Lung (tissue), 12 donors: ENCODE results near the gene FGG. TPM values are rescaled to one million over a fixed set of nuclear protein-coding genes. Genes with fewer than 3 reads are reported as not detected.

Source experiments
- ATAC-seq: fragments of 200-7000 bp; cut with Tn5 transposase; one replicate; pipeline ENCODE4 v1.9.1; 2020; ENCODE audit warnings: moderate number of reproducible peaks; ENCODE audit not compliant: insufficient read depth, low FRiP score
- DNase-seq, 3 donors: peaks; one replicate each; pipeline ENCODE4 v3.0.0-alpha.2; 2013 to 2017
- H3K27ac ChIP-seq, 2 donors: one replicate each; pipeline ENCODE4 v1.5.1; 2013; ENCODE audit warnings: mild to moderate bottlenecking in 2 of 2, moderate library complexity in 2 of 2, control low read depth in 1 of 2, inconsistent platforms in 1 of 2, low read depth in 1 of 2, low read length in 1 of 2
- H3K27me3 ChIP-seq, 3 donors: one replicate each; pipeline ENCODE4 v1.5.1; 2013; ENCODE audit warnings: low read length in 2 of 3; ENCODE audit not compliant: control insufficient read depth in 3 of 3, insufficient read depth in 3 of 3
- H3K36me3 ChIP-seq, 4 donors: one replicate each; pipeline ENCODE4 v1.5.1; 2013; ENCODE audit warnings: low read length in 4 of 4, mild to moderate bottlenecking in 1 of 4, moderate library complexity in 1 of 4; ENCODE audit not compliant: control insufficient read depth in 4 of 4, insufficient read depth in 4 of 4
- H3K4me1 ChIP-seq, 5 donors: one replicate each; pipeline ENCODE4 v1.5.1; 2013; ENCODE audit warnings: low read length in 5 of 5, mild to moderate bottlenecking in 2 of 5, moderate library complexity in 1 of 5; ENCODE audit not compliant: control insufficient read depth in 5 of 5, insufficient read depth in 5 of 5
- H3K4me3 ChIP-seq: one replicate; pipeline ENCODE4 v1.5.1; 2013; ENCODE audit warnings: mild to moderate bottlenecking, control low read depth, moderate library complexity
- H3K9ac ChIP-seq, 2 donors: one replicate each; pipeline ENCODE4 v1.5.1; 2013; ENCODE audit warnings: low read length in 2 of 2, control low read depth in 1 of 2; ENCODE audit not compliant: insufficient read depth in 1 of 2
- H3K9me3 ChIP-seq, 4 donors: one replicate each; pipeline ENCODE4 v1.5.1; 2013; ENCODE audit warnings: low read length in 3 of 4, mild to moderate bottlenecking in 1 of 4, moderate library complexity in 1 of 4; ENCODE audit not compliant: control insufficient read depth in 4 of 4, insufficient read depth in 3 of 4
- CTCF ChIP-seq: IDR thresholded peaks from 2 replicates; pipeline ENCODE4 v1.5.1; 2012; ENCODE audit warnings: mild to moderate bottlenecking; ENCODE audit errors: control extremely low read depth, extremely low read depth
- WGBS, 2 donors: extraction: QIAGEN DNeasy Blood & Tissue Kit; methylation state at CpG; one replicate each; pipeline ENCODE4 v1.1.7; 2013; 5-methylcytosine and 5-hydroxymethylcytosine counted together
- polyA plus RNA-seq, 2 donors: library from polyadenylated mRNA; stranded (reverse); fragments of 200-250 nt; gene quantifications; one replicate each; pipeline ENCODE4 v1.2.1, GENCODE V29; 2013
- total RNA-seq, 2 donors: library from RNA; depleted of rRNA in 1 of 2; stranded (reverse); fragments of >200 nt in 1 of 2; gene quantifications; one replicate each; pipeline ENCODE4 v1.2.1, GENCODE V29; 2014 to 2021
- donor health status: control.
- donor health status: control.
- donor health status: Bipolar disorder and iron deficiency.
- donor health status: healthy.
- donor health status: DM: yes; HTN: yes; CAD: no.

Gene FGG
- total and polyA plus RNA-seq, 4 donors = 0.91 to 172 (median 33.0) TPM

DNA sequence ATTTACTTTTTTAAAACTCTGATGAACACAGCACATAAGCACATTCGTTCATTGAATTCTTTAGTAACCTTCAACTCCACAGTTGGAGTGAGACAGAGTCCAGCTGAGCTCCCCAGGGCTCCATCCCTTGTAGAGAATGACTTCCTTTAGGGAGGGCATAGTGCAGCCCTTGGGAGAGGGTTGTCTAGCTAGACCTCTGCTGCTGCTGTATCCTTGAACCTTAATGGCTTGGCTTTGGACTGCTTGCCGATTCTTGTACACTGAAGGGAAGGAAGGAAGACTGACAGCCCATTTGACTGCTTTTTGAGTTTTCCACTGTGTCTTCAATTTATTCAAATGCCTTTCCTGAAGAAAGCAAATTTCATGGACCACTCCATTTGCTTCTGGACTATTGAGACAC lies 19.4 kb upstream of the FGG start:
- peaks cover 0 to 45% (median 4%) of the 10 kb centered on the region in 3 donors for H3K27me3 ChIP-seq
- no peaks in the 10 kb centered on the region for H3K36me3 ChIP-seq
- peaks cover 0 to 4% (median 0%) of the 10 kb centered on the region in 5 donors for H3K4me1 ChIP-seq
- no peak for TF ChIP-seq CTCF
- 61 to 71% methylated on average over 2 of the region's 2 CpGs for WGBS, 2 donors
- no peak overlapping the region for H3K4me3 ChIP-seq
- no peak overlapping the region for H3K9ac ChIP-seq
- DNase-seq (no peak), ATAC-seq (no peak)
- no peak overlapping the region for H3K27ac ChIP-seq
- no peaks in the 10 kb centered on the region for H3K9me3 ChIP-seq

DNA sequence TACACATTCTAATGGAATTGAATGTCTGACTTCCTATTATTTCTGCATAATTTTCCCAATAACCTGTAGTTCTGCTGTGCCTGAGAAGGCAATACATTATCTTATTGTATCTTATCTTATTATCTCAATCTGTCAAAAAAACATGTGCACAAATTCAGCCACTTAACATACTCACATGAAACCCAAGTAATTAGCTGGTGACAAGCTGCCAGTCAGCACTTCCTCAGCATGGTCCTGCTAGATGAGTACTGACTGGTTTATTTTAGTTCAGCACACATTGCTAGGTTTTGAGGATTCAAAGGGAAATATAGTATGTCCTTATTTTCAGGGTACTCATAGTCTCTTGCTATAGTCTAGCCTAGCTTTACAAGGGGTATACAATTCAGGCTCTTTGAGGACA lies 17.9 kb upstream of the FGG start:
- no peak for TF ChIP-seq CTCF
- Histone ChIP-seq H3K27ac (no peak overlapping the region), H3K9me3 (no peaks in the 10 kb centered on the region), H3K4me1 (peaks cover 0 to 4% (median 0%) of the 10 kb centered on the region in 5 donors), H3K4me3 (no peak overlapping the region), H3K9ac (no peak overlapping the region), H3K27me3 (peaks cover 0 to 50% (median 8%) of the 10 kb centered on the region in 3 donors), H3K36me3 (no peaks in the 10 kb centered on the region)
- ATAC-seq (no peak), DNase-seq (no peak)

DNA sequence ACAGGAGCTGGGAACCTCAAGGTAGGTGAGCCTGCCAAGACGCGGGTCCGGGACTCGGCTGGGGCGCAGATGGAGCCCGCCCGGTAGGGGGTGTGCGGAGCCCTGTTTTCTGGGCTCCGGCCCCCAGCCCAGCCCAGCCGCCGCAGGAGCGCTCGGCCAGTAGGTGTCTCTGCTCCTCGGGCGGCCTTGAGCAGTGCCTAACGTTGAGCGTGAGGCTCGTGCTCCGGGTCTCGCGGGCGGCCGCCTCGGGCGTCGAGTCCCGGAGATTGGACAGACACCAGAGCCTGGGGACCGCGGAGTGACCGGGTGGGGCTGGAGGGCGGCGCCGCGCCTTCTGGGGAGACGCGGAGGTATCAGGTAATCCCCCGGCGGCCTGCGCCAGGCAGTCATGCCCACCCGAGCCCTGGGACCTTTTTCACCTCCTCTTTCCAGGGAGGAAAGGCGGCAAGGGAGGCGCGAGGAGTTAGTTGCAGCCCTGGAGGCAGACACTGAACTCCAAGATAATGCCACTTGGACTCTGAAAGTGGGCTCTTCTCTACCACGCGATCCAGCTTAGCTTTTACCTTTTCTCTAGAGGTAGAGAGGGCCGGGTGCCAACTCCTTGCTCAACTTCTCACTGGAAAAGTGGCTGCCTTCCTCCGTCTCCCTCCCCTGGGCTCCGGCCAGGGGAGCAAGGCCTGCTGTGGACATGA lies 14.5 kb upstream of the FGG start:
- Histone ChIP-seq H3K4me3 (no peak overlapping the region), H3K9me3 (no peaks in the 10 kb centered on the region), H3K36me3 (no peaks in the 10 kb centered on the region), H3K4me1 (peaks cover 0 to 4% (median 0%) of the 10 kb centered on the region in 5 donors), H3K27ac (no peak overlapping the region), H3K27me3 (peaks cover 0 to 49% (median 8%) of the 10 kb centered on the region in 3 donors), H3K9ac (no peak overlapping the region)
- no peak for TF ChIP-seq CTCF
- ATAC-seq (peak; percentile 91), DNase-seq (peak; percentile 62 to 71 (median 70))
- 4 to 5% methylated on average over 33 to 48 of the region's 48 CpGs for WGBS, 2 donors

DNA sequence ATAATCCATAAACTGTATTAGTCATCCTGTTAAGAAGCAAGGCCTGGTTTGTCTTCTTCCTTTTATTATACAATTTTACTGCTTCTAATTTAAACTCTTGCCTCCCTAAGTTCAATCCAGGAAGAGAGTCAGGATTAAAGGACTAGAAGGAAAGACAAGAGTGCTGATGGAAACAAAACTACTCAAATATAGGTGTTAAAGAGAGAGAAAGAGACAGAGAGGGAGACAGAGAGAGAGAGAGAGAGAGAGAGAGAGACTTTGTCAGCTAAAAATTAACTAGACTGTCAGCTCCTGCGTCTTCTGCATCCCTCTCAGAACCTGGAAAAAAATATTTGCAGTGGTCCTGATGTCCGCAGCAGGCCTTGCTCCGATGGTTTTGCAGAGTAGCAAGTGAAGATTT lies 13.5 kb upstream of the FGG start:
- Histone ChIP-seq H3K27ac (no peak overlapping the region), H3K9me3 (no peaks in the 10 kb centered on the region), H3K9ac (no peak overlapping the region), H3K4me3 (no peak overlapping the region), H3K36me3 (no peaks in the 10 kb centered on the region), H3K4me1 (peaks cover 0 to 4% (median 0%) of the 10 kb centered on the region in 5 donors), H3K27me3 (peaks cover 0 to 44% (median 8%) of the 10 kb centered on the region in 3 donors)
- WGBS, 2 donors = 88 to 89% methylated on average over 3 of the region's 3 CpGs
- no peak for TF ChIP-seq CTCF
- ATAC-seq (no peak), DNase-seq (no peak)
